Naive thymus-derived CD8-positive, alpha-beta T cell (primary cell): Measurements from ENCODE around the gene RASL12. TPM values are rescaled to one million over a fixed set of nuclear protein-coding genes. Genes with fewer than 3 reads are reported as not detected.
"Not testable (repeated sequence)": the region's sequence is repeated elsewhere in the genome, so short reads cannot be mapped to it uniquely, and the experiment has no call there.

ENCODE experiments used
- ATAC-seq, 2 donors: fragments of 150-1000 bp; cut with Tn5 transposase in 1 of 2; sonication (Bioruptor Pico), chemical (Tn5 transposase) in 1 of 2; 1 replicate in 1 of 2; 2 replicates in 1 of 2; pipeline ENCODE4 v1.10.0; 2021; ENCODE audit warnings: mild to moderate bottlenecking in 2 of 2, moderate library complexity in 2 of 2
- POLR2A ChIA-PET: fragments of 350-600 bp; sonication (Branson Sonifier 250); formaldehyde crosslinking; loops from one replicate; lab custom pipeline; 2021; ENCODE audit warnings: antibody characterized with exemption; lab: Charles Lee
- DNase-seq, 10 donors: peaks; one replicate each; pipeline versions ENCODE4 v3.0.0 to v3.0.0-alpha.2; 2020 to 2022
- H3K27ac Mint-ChIP-seq, 10 donors: one replicate each; pipeline ENCODE4 v1.8.0; 2020 to 2022; ENCODE audit warnings: mild to moderate bottlenecking in 10 of 10, mixed read lengths in 10 of 10, moderate library complexity in 4 of 10, inconsistent platforms in 1 of 10
- H3K27me3 Mint-ChIP-seq, 5 donors: one replicate each; pipeline ENCODE4 v1.8.0; 2021 to 2022; ENCODE audit warnings: mixed read lengths in 5 of 5
- H3K36me3 Mint-ChIP-seq, 3 donors: one replicate each; pipeline ENCODE4 v1.8.0; 2020 to 2022; ENCODE audit warnings: mixed read lengths in 3 of 3, mild to moderate bottlenecking in 2 of 3, inconsistent platforms in 1 of 3
- H3K4me1 Mint-ChIP-seq, 4 donors: one replicate each; pipeline ENCODE4 v1.8.0; 2021 to 2022; ENCODE audit warnings: mixed read lengths in 4 of 4
- H3K4me3 Mint-ChIP-seq, 10 donors: one replicate each; pipeline ENCODE4 v1.8.0; 2020 to 2022; ENCODE audit warnings: mild to moderate bottlenecking in 10 of 10, mixed read lengths in 10 of 10, moderate library complexity in 6 of 10, inconsistent platforms in 1 of 10
- H3K9me3 Mint-ChIP-seq, 9 donors: one replicate each; pipeline ENCODE4 v1.8.0; 2020 to 2022; ENCODE audit warnings: mixed read lengths in 9 of 9, mild to moderate bottlenecking in 3 of 9, inconsistent platforms in 1 of 9, moderate library complexity in 1 of 9
- polyA plus RNA-seq, 3 donors: library from polyadenylated mRNA; unstranded; fragments of 300-500 nt; fragmentation: Illumina TruSeq; gene quantifications; one replicate each; pipeline ENCODE4 v1.2.3, GENCODE V29; 2021
- total RNA-seq, 8 experiments: library from RNA in 2 of 8; stranded (reverse) in 2 of 8; gene quantifications; one replicate each; pipeline ENCODE4 v1.2.3 and lab custom pipeline; 2021 to 2026

The RASL12 gene, protein sequence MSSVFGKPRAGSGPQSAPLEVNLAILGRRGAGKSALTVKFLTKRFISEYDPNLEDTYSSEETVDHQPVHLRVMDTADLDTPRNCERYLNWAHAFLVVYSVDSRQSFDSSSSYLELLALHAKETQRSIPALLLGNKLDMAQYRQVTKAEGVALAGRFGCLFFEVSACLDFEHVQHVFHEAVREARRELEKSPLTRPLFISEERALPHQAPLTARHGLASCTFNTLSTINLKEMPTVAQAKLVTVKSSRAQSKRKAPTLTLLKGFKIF
- not detected for total RNA-seq
- polyA plus RNA-seq: not detected
- 0 to 0.15 (median 0) reads per million in 6 experiments for total RNA-seq (lab: John Stamatoyannopoulos, UW)

DNA sequence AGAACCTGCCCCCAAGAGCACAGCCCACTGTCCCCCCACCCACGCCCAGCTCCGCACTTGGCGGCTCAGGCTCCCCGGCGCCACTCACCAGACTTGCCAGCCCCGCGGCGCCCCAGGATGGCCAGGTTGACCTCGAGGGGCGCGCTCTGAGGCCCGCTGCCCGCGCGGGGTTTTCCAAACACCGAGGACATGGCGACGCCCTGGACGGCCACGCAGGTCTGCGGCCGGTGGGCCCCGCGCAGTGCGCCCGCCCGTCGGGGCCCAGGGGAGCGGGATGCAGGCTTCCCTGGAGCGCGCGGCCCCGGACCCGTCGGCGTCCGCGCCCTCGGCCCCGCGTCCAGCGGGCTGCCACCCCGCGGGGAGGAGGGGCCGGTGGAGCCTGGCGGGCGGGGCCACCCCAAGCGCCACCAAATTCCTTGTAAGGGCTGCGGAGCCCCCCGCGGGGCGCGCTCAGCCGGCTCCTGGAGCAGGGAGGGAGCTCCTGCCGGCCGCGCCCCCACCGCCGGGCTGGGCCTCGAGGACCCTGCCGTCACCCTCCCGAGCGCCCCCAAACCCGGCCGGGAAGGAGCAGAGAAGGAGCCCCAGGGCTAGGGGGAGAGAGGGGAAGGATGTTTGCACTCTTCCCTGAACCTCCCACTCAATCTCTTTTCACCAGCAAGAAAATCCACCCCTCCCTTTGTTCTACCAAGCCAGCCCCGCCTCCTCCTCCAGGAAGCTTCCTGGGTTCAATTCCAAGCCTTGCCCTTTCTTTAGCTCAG is at the start of gene RASL12:
Gene RASL12, minus strand, starts transcription at position 347 of the 758 bp plus-strand sequence. Its CDS starts 156 bp downstream, at position 191.
- ATAC-seq (no peak), DNase-seq (no peak)
- H3K36me3 Mint-ChIP-seq: no peaks in the 10 kb centered on the region
- no peaks in the 10 kb centered on the region for H3K9me3 Mint-ChIP-seq
- peaks cover 13 to 50% (median 34%) of the 10 kb centered on the region in 5 donors for H3K27me3 Mint-ChIP-seq
- peak within 1 kb of the TSS in 1 of 10 donors; percentile 7 for H3K27ac Mint-ChIP-seq
- peaks cover 5 to 18% (median 11%) of the 10 kb centered on the region in 4 donors for H3K4me1 Mint-ChIP-seq
- peak within 1 kb of the TSS in 9 of 10 donors; percentile 51 to 73 (median 57) for H3K4me3 Mint-ChIP-seq
- POLR2A ChIA-PET: interaction anchor here (0.6 to 0.7 kb wide), 2 partner anchors 57 to 1137 kb away, joined by 4 to 5 read pairs; no protein-coding TSS in a partner anchor

DNA sequence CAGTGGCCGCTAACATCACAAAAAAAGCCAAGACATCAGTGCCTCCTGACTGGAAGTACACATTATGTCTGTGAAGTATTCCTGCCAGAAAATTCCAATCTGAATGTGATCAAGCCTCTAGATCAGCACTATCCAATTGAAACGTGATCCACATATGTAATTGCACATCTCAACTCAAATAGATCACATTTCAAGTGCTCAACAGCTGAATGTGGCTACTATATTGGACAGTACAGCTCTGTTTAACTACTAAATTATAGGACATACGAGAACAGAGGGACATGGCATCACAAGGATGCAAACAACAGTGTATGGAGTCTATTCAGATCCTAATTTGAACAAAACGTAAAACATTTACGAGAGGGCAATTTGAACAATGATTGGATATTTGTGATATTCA is 47.8 kb upstream of the RASL12 start:
- no peak for DNase-seq
- POLR2A ChIA-PET: no interaction called here
- H3K4me1 Mint-ChIP-seq: peaks cover 0 to 4% (median 1%) of the 10 kb centered on the region in 4 donors
- no peak overlapping the region for H3K27ac Mint-ChIP-seq
- peaks cover 0 to 80% (median 11%) of the 10 kb centered on the region in 3 donors for H3K36me3 Mint-ChIP-seq
- no peak overlapping the region for H3K4me3 Mint-ChIP-seq
- no peak for ATAC-seq
- no peaks in the 10 kb centered on the region for H3K9me3 Mint-ChIP-seq
- no peaks in the 10 kb centered on the region for H3K27me3 Mint-ChIP-seq

- no peak for DNase-seq
- Mint-ChIP-seq H3K27ac (no peak within 1 kb of the TSS), H3K36me3 (peaks cover 0 to 76% (median 11%) of the 10 kb centered on the region in 3 donors), H3K27me3 (no peaks in the 10 kb centered on the region), H3K4me1 (peaks cover 0 to 4% (median 1%) of the 10 kb centered on the region in 4 donors), H3K9me3 (no peaks in the 10 kb centered on the region), H3K4me3 (no peak within 1 kb of the TSS)
- no peak for ATAC-seq
- POLR2A ChIA-PET: no interaction called here
Observed at GRCh38 chr15:65115086-65115485, 47.3 kb upstream of the RASL12 start, which contains the start of gene UBAP1L. TSS of gene UBAP1L (minus strand) at chr15:65115200. CDS start at chr15:65106215, 8,985 bp downstream.

- Mint-ChIP-seq H3K36me3 (peaks cover 0 to 65% (median 2%) of the 10 kb centered on the region in 3 donors), H3K27ac (peak overlapping the region in 6 of 10 donors; percentile 3 to 67 (median 26)), H3K27me3 (no peaks in the 10 kb centered on the region), H3K4me3 (no peak overlapping the region), H3K4me1 (peaks cover 0 to 5% (median under 1%) of the 10 kb centered on the region in 4 donors), H3K9me3 (no peaks in the 10 kb centered on the region)
- ATAC-seq: no peak
- DNase-seq: no peak
- POLR2A ChIA-PET: interaction anchor here (0.7 kb wide), 2 partner anchors 23 to 75 kb away, joined by 3 to 6 read pairs; partner anchors contain the start of gene PDCD7
Observed at GRCh38 chr15:65110676-65111292, 43.0 kb upstream of the RASL12 start.

GRCh38 chr15:65106011-65106590 is 38.3 kb upstream of the RASL12 start:
- Mint-ChIP-seq H3K36me3 (peaks cover 0 to 62% (median 10%) of the 10 kb centered on the region in 3 donors), H3K27me3 (no peaks in the 10 kb centered on the region), H3K27ac (peak overlapping the region in 2 of 10 donors; percentile 65 to 87), H3K4me1 (peaks cover 4 to 8% (median 6%) of the 10 kb centered on the region in 4 donors), H3K9me3 (no peaks in the 10 kb centered on the region), H3K4me3 (no peak overlapping the region)
- POLR2A ChIA-PET: interaction anchor here (0.7 kb wide), 1 partner anchor 12 kb away, joined by 4 read pairs; no protein-coding TSS in a partner anchor
- ATAC-seq (no peak), DNase-seq (no peak)

DNA sequence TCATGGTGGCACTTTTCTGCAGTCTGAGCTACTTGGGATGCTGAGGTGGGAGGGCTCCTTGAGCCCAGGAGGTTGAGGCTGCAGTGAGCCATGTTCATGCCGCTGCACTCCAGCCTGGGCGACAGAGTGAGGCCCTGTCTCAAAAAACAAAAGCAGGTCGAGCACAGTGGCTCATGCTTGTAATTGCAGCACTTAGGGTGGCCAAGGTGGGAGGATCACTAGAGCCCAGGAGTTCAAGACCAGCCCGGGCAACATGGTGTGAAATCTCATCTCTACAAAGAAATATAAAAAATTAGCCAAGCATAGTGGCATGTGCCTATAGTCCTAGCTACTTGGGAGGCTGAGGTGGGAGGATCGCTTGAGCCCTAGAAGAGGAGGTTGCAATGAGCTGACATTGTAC is 37.2 kb upstream of the RASL12 start:
- ATAC-seq: no peak
- POLR2A ChIA-PET: interaction anchor here (0.7 kb wide), 1 partner anchor 739 kb away, joined by 5 read pairs; no protein-coding TSS in a partner anchor
- peaks cover 0 to 63% (median 10%) of the 10 kb centered on the region in 3 donors for H3K36me3 Mint-ChIP-seq

GRCh38 chr15:65102912-65103311 is 35.1 kb upstream of the RASL12 start:
- Mint-ChIP-seq H3K4me3 (no peak overlapping the region), H3K36me3 (peaks cover 10 to 70% (median 14%) of the 10 kb centered on the region in 3 donors), H3K9me3 (no peaks in the 10 kb centered on the region), H3K4me1 (peaks cover 4 to 7% (median 5%) of the 10 kb centered on the region in 4 donors), H3K27me3 (no peaks in the 10 kb centered on the region), H3K27ac (no peak overlapping the region)
- ATAC-seq (no peak), DNase-seq (no peak)
- POLR2A ChIA-PET: no interaction called here

More for the DNA sequence above, 37.2 kb upstream of the RASL12 start:
- peaks cover 4 to 7% (median 6%) of the 10 kb centered on the region in 4 donors for H3K4me1 Mint-ChIP-seq
- no peak overlapping the region for H3K27ac Mint-ChIP-seq
- H3K27me3 Mint-ChIP-seq: no peaks in the 10 kb centered on the region
- no peak overlapping the region for H3K4me3 Mint-ChIP-seq
- no peak for DNase-seq
- H3K9me3 Mint-ChIP-seq: no peaks in the 10 kb centered on the region

DNA sequence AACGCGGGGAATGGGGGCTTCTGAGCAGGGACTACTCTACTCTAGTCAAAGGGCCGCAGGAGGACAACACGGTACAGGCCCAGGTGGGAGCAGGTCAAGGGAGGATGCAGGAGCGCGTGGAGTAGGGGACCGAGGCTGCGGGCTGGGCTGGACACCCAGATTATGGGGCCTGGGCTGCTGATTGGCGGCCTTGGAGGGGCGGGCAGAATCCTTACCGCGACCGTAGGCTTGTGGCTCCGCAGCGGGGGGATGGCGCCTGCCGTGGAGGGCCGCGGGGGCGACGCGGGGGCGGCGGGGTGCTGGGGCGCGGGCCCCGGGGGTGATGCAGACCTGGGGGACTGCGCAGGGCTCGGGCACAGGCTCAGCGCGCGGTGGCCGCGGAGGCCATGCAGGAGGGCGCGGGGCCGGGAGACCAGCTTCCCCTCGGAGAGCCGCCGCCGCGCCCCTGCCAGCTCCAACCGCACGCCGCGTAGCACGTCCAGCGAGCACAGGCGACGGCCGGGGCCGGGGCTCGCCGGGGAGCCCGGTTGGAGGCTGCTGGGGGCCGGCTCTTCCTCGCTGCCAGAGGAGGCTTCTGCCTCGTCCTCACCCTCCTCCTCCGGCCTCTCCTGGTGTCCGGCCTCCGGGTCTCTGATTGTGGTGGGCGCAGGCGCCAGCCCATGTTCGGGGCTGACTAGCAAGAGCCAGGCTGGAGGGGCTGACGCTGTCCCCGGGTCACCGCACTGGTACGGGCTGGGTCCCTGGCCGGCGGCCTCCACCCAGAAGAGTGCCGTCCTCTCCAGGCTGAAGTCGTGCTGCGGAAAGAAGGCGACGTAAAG is 34.3 kb upstream of the RASL12 start:
- peaks cover 4 to 7% (median 5%) of the 10 kb centered on the region in 4 donors for H3K4me1 Mint-ChIP-seq
- H3K36me3 Mint-ChIP-seq: peaks cover 10 to 71% (median 14%) of the 10 kb centered on the region in 3 donors
- no peaks in the 10 kb centered on the region for H3K9me3 Mint-ChIP-seq
- peak overlapping the region in 3 of 10 donors; percentile 19 to 69 (median 55) for H3K27ac Mint-ChIP-seq
- H3K4me3 Mint-ChIP-seq: no peak overlapping the region
- POLR2A ChIA-PET: no interaction called here
- ATAC-seq (no peak), DNase-seq (no peak)
- no peaks in the 10 kb centered on the region for H3K27me3 Mint-ChIP-seq

DNA sequence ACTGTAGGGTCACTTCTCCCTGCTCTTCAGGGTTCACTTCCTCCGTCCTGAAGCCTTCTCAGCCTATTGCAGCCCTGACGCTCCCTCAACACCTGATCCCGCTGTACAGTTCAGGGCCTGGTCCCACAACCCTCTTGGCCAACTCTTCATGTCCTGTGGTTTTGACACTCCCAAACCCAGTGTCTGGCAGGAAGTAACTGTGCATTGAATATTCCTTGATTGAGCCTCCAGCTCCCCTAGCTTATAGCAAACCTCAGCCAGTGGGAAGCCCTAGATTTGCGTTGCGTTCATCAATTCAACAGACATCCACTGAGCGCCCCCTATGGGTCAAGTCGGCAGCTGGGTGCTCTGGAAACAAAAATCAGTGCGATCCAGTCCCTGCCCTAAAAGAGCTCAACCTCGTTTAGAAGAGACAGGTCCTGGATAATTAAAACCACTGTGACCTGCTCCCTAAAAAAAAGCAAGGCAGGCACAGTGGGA is 33.7 kb upstream of the RASL12 start:
- DNase-seq: peak in 9 of 10 donors; percentile 6 to 41 (median 25)
- no peak for ATAC-seq

DNA sequence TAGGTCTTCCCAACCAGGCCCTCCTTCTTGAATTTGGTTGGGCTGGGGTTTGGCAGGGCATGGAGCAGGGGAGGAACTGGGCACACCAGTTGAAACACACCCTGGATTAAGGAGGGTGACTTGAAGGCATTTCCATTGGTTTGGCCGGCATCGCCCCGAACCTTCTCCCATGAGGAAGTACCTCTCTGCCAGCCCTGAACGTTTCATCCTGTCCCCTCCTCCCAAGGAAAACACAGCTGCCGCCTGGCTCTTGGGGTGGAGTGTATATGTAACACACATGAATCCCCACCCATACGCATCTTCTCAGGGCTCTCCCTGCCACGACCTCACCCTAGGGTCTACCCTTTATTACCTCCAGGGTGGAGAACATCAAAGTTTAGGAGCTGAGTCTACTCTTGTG is 32.7 kb upstream of the RASL12 start:
- Mint-ChIP-seq H3K9me3 (no peaks in the 10 kb centered on the region), H3K36me3 (peaks cover 10 to 65% (median 14%) of the 10 kb centered on the region in 3 donors), H3K4me3 (no peak overlapping the region), H3K4me1 (peaks cover 4 to 7% (median 5%) of the 10 kb centered on the region in 4 donors), H3K27me3 (no peaks in the 10 kb centered on the region), H3K27ac (no peak overlapping the region)
- POLR2A ChIA-PET: no interaction called here
- ATAC-seq (no peak), DNase-seq (no peak)

More for the DNA sequence above, 33.7 kb upstream of the RASL12 start:
- Mint-ChIP-seq H3K4me1 (peaks cover 4 to 7% (median 5%) of the 10 kb centered on the region in 4 donors), H3K36me3 (peaks cover 10 to 74% (median 14%) of the 10 kb centered on the region in 3 donors), H3K27me3 (no peaks in the 10 kb centered on the region), H3K9me3 (no peaks in the 10 kb centered on the region), H3K4me3 (no peak overlapping the region), H3K27ac (peak overlapping the region in 4 of 10 donors; percentile 17 to 69 (median 37))
- POLR2A ChIA-PET: no interaction called here

GRCh38 chr15:65099801-65100200 is 32.0 kb upstream of the RASL12 start:
- H3K4me3 Mint-ChIP-seq, ATAC-seq, H3K27ac Mint-ChIP-seq, H3K4me1 Mint-ChIP-seq, H3K27me3 Mint-ChIP-seq, DNase-seq, H3K9me3 Mint-ChIP-seq, POLR2A ChIA-PET: not testable (repeated sequence)
- H3K36me3 Mint-ChIP-seq: peaks cover 10 to 59% (median 14%) of the 10 kb centered on the region in 3 donors
